Tibial artery (tissue), 4 donors: ENCODE measurements around the gene TRMT44.
A peak's percentile ranks its signal among the peaks of the same experiment; 100 is the strongest.

ENCODE experiments used
- DNase-seq, 2 donors: peaks; one replicate each; pipeline ENCODE4 v3.0.0-alpha.2; 2019
- H3K27ac ChIP-seq, 2 donors: fragments of 200-600 bp; sonication (generic) in 1 of 2; 1 replicate in 1 of 2; 2 replicates in 1 of 2; pipeline ENCODE4 v1.5.1; 2018 to 2019; ENCODE audit warnings: mild to moderate bottlenecking in 1 of 2
- H3K27me3 ChIP-seq, 2 donors: fragments of 200-600 bp; sonication (generic) in 1 of 2; one replicate each; pipeline versions ENCODE4 v1.5.1 to v1.6.0; 2016 to 2019
- H3K36me3 ChIP-seq, 3 donors: fragments of 200-600 bp; sonication (generic) in 2 of 3; one replicate each; pipeline ENCODE4 v1.5.1; 2016 to 2019; ENCODE audit warnings: mild to moderate bottlenecking in 2 of 3
- H3K4me1 ChIP-seq, 4 donors: fragments of 200-600 bp; sonication (generic) in 2 of 4; 1 replicate in 3 of 4; 2 replicates in 1 of 4; pipeline ENCODE4 v1.5.1; 2016 to 2019
- H3K4me3 ChIP-seq, 2 donors: fragments of 200-600 bp; sonication (generic) in 1 of 2; 1 replicate in 1 of 2; 2 replicates in 1 of 2; pipeline ENCODE4 v1.5.1; 2018 to 2019; ENCODE audit warnings: mild to moderate bottlenecking in 2 of 2
- H3K9me3 ChIP-seq, 3 donors: fragments of 200-600 bp; sonication (generic) in 1 of 3; one replicate each; pipeline ENCODE4 v1.5.1; 2016 to 2019
- CTCF ChIP-seq, 2 experiments: fragments of 200-600 bp in 1 of 2; fragments of 450-650 bp in 1 of 2; IDR thresholded peaks; one replicate each; pipeline ENCODE4 v1.5.1; 2017 to 2019; ENCODE audit warnings: antibody characterized with exemption in 2 of 2, mild to moderate bottlenecking in 1 of 2, moderate library complexity in 1 of 2
- intact Hi-C: fragments of 100-400 bp; cut with DNase I; formaldehyde crosslinking; loops from one replicate; pipeline ENCODE4 v1.15.0; 2023; ENCODE audit warnings: low total_unique reads

TRMT44 gene

GRCh38 chr4:8393593-8394038 lies 47.0 kb upstream of the TRMT44 start:
- Histone ChIP-seq H3K27ac (peak overlapping the region in 1 of 2 donors; percentile 57), H3K27me3 (no peaks in the 10 kb centered on the region), H3K9me3 (no peaks in the 10 kb centered on the region), H3K4me3 (no peak overlapping the region), H3K4me1 (peaks cover 0 to 23% (median 0%) of the 10 kb centered on the region in 4 donors), H3K36me3 (peaks cover 30 to 94% (median 76%) of the 10 kb centered on the region in 3 donors)
- no peak for TF ChIP-seq CTCF (IDR thresholded peaks at IDR 0.05)
- intact Hi-C loops: no loop called here
- peak; percentile 81 to 84 for DNase-seq

DNA sequence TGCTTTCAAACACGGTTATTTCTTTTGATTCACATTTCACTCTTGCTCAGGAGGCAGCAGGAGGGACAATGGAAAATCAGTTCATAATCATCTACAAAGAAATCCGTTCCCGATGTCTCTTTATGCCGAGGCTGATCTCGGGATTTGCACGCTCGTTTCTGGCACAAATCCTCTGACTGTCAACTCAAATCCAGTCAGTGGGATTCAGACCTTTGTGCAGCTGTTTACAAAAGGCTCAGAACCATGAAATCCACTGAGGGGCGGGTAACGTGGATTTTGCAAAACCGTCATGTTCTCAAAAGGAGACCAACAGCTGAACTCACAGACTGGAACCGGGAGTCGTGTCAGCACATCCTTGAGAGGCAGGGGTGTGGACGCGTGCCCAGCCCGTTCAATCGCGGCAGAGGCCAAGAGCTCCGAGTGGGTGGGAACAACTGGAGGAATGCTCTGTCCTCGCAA lies 46.5 kb upstream of the TRMT44 start:
- intact Hi-C loops: no loop called here

DNA sequence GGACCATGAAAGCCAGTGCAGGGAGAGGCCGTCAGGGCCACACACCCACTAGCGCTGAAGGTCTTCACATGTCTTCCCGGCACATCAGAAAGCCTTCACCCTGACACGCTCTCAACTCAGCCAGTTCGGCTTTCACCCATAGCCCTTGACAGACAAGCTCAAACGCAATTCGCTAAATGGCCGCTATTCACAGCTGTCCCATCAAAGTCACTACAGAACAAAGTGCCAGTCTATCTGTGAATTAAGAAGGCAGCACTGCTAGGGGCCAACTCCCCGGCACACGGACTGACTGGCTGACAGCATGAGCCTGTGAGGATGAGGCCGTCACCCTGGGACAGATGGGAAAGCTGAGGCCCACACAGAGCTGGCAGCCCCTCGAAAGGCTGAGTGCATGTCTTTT lies 45.8 kb upstream of the TRMT44 start:
- Histone ChIP-seq H3K36me3 (peaks cover 27 to 94% (median 74%) of the 10 kb centered on the region in 3 donors), H3K4me3 (no peak overlapping the region), H3K4me1 (peaks cover 0 to 23% (median 0%) of the 10 kb centered on the region in 4 donors), H3K9me3 (no peaks in the 10 kb centered on the region), H3K27me3 (no peaks in the 10 kb centered on the region), H3K27ac (peak overlapping the region; percentile 7 to 45)
- DNase-seq: no peak
- no peak for TF ChIP-seq CTCF (IDR thresholded peaks at IDR 0.05)
- intact Hi-C loops: no loop called here

More for the DNA sequence above, 46.5 kb upstream of the TRMT44 start:
- H3K4me1 ChIP-seq: peaks cover 0 to 23% (median 0%) of the 10 kb centered on the region in 4 donors
- peak; percentile 77 to 86 for DNase-seq
- no peak for TF ChIP-seq CTCF (IDR thresholded peaks at IDR 0.05)
- H3K36me3 ChIP-seq: peaks cover 30 to 94% (median 76%) of the 10 kb centered on the region in 3 donors
- peak overlapping the region; percentile 7 to 45 for H3K27ac ChIP-seq
- H3K27me3 ChIP-seq: no peaks in the 10 kb centered on the region
- H3K9me3 ChIP-seq: no peaks in the 10 kb centered on the region
- no peak overlapping the region for H3K4me3 ChIP-seq

DNA sequence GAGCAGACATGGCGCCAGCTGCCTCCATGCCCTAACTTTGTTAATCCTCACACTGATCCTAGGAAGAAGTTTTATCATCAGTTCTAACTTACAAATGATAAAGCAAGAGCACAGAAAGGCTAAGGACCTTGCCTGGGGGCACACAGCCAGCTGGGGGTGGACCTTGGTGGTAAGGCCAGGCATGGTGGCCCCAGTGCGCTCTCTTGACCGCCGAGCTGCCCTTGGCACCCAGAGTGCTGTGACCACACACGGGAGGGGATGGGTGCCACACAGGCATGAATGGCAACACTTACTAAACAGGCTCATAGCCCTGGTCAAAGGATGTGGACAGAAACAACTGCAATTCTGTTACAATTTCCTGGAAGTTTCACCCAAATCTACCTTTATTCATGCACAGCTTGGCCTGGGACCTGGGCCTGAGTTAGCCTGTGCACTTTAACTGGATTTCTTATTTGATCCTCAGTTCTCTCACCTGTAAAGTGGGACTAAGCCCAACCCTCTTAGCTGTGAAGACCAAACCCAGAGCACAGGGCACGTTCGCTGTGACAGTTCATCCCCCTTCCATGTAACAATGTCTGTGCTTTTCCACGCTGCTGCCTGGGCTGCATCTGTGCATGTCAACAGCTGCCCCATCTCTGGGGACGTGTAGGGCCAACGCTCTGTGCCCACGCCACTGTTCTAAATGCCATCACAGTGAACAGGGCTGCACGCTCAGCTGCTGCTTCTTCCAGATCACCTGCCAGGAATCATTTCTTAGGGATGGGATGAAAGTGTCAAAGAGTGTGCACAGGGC lies 44.9 kb upstream of the TRMT44 start:
- peaks cover 0 to 23% (median 0%) of the 10 kb centered on the region in 4 donors for H3K4me1 ChIP-seq
- H3K36me3 ChIP-seq: peaks cover 20 to 86% (median 69%) of the 10 kb centered on the region in 3 donors
- H3K9me3 ChIP-seq: no peaks in the 10 kb centered on the region
- H3K4me3 ChIP-seq: no peak overlapping the region
- no peak for TF ChIP-seq CTCF (IDR thresholded peaks at IDR 0.05)
- H3K27ac ChIP-seq: no peak overlapping the region
- H3K27me3 ChIP-seq: no peaks in the 10 kb centered on the region
- no peak for DNase-seq
- intact Hi-C loops: no loop called here

DNA sequence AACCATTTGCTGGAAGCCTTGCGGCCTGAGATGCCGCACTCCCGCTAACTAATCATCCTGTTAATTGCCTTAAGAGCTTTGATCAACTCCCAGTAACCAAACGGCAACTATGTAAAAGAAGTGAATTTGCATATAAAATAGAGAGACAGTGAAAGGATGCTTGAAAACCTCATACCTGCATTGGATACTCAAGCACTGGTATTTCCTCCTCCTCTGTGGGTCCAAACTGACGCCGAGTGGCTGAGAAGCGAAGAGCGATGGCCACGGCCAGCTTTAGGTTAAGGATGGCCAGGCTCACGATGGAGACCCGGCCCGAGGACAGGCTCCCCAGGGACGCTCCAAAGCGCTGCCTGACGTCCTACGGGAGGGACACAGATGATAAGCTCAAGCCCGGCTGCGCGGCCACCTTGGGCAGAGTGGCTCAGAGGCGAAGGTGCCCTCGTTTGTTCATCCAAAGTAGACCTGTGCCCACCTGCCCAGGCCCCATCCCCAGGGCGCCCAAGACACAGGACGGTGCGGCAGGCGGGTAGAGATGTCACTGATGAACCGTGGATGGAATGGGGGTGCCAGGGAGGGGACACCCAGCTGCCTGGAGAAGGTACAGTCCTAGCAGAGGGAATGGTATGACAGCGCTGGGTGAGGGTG lies 43.7 kb upstream of the TRMT44 start:
- H3K9me3 ChIP-seq: no peaks in the 10 kb centered on the region
- no peak for DNase-seq
- no peak overlapping the region for H3K4me3 ChIP-seq
- peaks cover 0 to 33% (median 6%) of the 10 kb centered on the region in 4 donors for H3K4me1 ChIP-seq
- no peak overlapping the region for H3K27ac ChIP-seq
- H3K36me3 ChIP-seq: peaks cover 20 to 82% (median 58%) of the 10 kb centered on the region in 3 donors
- H3K27me3 ChIP-seq: no peaks in the 10 kb centered on the region
- intact Hi-C loops: no loop called here
- TF ChIP-seq CTCF (IDR thresholded peaks at IDR 0.05): no peak
